GM18526 (cell line): ENCODE data around the gene EPHB1.

ENCODE experiments used
- POLR2A ChIP-seq: IDR thresholded peaks from 3 replicates; pipeline ENCODE4 v1.6.1; 2011; ENCODE audit not compliant: insufficient read length; ENCODE audit errors: extremely low read depth

The EPHB1 gene

DNA sequence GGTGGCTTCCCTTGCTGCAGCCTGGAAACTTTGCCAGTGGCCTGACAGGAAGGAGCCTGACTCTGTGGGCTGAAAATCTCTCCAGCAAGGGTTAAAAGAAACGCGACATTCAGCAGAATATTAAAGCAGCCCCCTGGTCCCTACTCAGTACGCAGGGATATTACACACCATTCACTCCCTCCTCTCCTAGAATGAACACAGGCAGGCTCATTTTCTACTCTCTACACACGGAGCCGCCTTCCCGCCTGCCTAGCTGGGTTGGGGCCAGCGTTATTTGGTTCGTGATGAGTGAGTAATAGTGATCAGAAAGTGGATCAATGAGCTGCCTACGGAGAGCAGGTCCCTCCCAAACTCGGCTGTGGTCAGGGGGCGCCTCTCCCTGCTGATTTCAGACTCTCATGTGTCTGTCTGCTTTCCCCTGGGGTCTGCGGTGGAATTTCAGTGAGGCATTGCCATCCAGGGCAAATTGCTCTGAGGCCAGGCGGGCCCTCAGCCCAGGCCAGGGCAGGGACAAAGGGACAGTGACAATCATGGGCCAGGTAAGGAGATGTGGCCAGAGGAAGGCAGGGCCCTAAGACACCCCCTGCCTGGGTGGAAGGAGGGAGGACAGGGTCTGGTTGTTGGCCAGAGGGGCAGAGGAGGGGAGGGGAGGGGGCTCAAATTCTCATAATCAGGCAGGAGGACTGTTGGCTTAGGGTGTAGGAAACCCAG, 2.8 kb downstream of the EPHB1 start:
- TF ChIP-seq POLR2A: no peak

DNA sequence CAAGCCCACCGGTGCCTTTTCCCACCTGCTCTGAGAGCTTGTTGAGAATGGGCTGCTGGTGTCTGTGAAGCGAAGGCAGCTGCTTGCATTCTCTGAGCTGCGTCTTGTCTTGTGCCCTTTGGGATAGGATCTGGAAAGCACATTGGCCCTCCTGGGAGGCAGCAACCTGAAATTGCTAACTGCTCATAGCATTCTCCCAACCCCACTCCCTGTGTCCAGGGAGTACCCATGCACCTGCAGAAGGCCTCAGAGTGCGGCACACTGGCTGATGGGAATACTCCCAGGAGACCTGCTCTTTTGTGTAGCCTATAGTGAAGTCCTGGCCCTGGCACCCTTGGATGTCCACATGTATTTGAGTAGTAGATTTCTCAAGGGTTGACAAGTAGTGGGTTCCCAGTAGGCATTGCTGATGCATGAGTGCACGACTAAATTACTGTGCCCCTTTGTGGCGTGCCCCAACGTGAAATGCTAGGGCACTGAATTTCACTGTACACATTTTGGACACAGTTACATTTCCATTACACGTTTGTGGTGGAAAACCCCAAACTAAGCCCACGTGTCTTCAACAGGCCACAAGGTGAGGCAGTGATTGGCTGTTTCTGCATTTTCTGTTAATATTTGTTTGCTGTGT, 3.7 kb downstream of the EPHB1 start:
- no peak for TF ChIP-seq POLR2A

DNA sequence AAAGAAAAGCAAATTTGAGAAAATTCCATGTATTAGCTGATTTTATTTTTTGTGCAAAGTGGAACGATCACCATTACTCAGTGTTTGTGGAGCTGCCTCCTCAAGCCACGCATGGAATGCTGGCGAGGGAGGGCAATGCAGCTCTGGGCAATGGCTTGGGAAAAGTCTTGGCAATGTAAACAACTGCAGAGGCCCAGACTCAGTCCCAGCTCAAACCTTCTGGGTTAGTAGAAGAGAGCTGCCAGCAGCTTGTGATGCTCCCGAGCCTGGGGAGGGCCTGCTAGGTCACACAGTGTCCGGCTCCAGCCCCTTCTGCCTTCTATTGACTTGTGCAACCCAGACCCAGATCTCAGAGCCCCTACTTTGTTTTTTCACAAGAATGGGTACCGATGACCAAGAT, 4.3 kb downstream of the EPHB1 start:
- TF ChIP-seq POLR2A: no peak

DNA sequence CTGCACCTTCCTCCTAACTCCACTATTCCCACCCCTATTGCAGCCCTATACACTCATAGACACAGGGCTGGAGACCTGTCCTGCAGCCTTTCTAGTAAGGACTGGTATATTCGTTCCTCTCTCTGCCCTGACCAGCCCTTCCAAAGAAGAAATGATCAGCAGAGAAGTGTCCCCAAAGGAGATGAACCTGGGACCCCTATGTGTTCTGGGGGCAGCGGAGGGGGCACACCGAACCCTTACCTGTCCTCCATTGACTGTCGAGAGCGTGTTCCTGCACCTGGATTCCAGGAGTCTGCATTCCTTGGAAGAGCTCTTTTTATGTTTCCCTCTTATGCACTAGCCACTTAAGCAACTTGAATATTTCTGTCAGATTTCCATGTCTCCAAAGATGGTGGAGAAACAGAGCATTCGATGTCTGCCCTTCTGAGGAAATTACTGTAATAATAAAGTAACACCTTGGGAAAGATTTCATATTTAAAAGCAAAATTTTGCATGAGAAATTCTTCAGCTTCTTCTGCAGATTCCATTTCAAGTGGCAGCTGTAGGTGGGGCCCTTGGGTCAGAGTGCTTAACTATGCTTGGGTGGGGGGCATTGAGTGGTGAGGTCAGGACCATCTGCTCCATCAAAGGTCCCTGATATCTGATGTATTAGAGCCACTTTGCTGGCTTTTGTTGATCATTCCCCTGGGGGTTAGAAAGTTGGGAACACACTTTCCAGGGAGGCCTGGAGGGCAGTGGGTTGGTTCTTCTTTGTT, 6.3 kb downstream of the EPHB1 start:
- no peak for TF ChIP-seq POLR2A

DNA sequence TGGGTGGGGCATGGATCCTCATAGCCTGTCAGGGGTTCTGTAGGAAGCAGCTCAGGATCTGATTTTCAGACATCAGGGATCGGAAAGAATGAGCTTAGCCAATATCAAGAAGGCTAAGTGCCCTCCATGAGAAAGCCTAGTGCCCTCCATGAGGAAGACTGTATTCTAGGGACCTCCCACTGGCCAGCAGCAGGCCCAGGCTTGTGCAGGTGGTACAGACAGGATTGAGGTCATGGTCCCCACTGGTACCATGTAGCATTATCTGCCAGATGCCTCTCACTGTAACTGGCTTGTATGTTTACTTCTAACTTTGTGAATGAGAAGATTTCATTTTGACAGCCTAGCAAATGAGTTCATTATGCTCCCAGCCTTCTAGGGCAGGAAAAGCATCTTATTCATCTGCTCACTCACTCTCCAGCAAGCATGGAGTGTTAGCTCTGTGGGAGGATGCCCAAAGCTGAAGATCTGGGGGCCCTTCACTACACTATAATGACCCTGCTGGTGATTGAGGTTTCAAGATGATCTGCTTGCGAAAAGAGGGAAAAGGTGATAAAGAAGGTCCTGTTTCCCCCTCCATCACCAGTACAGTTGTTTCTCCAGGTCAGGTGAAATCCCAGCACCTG, 7.5 kb downstream of the EPHB1 start:
- no peak for TF ChIP-seq POLR2A

DNA sequence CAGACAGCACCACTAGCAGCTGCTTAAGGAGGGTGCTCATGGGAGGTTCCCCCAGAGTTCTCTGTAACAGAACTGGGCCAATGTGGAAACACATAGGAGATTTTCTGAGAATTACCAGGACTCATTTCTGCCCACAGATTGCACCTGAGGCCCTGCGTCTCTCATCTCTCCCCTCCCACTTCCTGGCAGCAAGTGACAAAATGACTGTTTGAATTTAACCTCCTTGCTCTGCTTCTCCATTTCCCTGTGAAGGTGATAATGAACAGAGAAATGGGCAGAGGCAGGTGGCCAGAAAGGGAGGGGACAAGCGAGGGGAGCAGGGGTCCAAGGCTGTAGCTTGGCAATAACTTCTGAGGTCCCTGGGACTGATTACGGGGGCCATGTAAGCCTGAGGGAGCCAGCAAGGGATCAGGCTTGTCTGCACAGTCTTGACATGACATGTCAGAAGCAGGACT, 8.0 kb downstream of the EPHB1 start:
- no peak for TF ChIP-seq POLR2A

DNA sequence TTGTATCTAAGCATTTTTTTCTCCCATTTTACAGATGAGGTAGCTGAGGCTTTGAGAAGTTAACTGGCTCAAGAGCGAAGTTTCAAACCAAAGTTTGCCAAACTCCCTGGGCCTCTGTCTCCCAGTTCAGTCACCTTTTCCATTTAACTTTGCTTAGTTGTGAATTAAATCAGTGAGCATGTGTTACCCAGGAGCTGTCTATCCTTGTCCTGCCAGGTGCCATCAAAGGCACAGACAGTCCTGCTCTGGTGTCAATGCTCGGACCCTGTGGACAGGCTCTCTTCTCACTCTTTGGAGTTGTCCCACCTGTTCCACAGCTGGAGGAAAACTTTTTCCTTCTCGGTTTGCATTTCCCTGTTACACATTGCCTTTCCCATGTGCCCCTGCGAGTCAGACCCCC, 8.6 kb downstream of the EPHB1 start:
- TF ChIP-seq POLR2A: no peak

DNA sequence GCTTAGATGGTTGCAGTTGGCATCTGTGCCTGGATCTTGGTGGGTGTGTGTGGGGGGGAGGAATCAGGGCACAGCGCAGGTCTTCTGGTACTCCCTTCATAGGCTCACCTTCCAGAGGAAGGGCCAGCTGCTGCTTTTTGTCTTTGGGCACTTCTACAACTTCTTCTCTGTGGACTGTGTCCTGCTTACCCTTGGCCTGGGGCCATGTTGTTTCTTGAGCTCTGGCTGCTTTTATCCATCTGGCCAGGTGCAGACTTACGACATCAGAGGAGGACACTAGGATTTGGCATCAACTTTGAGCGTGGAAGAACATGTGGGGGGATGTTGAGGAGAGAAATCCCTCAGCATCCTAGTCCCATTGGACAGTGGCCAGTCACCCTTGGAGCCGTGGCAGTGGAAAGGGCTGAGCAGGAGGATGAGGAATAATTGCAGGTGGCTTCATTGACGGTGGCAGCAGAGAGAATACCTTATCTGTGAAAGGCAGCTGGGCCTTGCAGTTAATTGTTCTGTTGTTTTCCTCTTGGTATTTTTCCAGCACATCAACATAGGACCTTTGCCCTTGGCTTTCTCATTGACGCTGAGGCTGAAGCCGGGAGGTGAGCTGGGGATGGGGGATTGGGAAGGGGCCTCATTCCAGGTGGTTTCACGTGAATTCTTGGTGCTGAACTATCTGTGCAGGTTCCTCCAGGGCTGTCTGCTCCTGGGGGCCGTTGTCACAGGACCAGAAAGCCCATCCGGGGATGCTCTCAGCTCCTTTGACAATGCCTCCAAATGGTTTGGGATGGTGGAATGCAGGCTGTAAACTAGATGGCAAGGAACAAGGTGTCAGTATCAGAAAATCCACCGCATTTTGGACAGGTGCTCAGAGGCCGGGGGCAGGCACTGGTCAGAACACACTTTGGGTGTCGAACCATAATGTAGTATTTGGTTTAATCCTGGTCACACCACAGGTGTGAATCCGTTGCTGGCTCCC, 9.7 kb downstream of the EPHB1 start:
- TF ChIP-seq POLR2A: no peak

DNA sequence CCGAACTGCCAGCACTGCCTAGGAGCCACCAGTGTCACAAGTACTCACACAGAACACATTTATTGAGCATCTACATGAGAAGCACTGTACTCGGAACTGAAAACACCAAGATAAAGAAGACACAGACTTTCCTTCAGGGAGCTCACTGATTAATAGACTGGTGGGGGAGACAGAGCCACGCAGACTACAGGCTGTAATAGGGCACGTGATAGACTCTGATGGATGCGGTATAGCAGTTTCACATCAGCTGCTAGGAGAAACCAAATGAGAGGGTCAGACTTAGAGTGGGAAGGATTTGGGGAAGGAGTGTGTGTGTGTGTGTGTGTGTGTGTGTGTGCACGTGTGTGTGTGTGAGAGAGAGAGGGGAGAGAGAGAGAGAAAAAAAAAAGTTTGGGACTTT, 12.1 kb downstream of the EPHB1 start:
- TF ChIP-seq POLR2A: no peak

DNA sequence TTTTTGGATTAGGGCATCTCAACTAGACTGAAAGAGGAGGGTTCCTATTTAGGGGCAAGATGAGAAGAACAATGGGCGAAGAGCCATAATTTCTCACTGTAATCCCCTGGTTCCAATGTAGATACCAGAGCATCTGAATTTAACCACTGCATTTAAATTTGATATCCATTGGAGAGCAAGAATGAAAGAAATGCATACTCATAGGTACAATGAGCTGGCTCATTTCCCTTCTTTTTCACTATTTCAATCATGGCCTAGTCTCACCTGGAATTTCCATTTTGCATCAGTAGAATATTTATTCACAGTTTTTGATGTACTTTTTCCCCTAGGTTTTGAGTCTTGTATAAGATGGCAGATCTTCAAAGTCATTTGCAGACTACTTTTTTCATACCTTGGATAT, 13.8 kb downstream of the EPHB1 start:
- TF ChIP-seq POLR2A: no peak

DNA sequence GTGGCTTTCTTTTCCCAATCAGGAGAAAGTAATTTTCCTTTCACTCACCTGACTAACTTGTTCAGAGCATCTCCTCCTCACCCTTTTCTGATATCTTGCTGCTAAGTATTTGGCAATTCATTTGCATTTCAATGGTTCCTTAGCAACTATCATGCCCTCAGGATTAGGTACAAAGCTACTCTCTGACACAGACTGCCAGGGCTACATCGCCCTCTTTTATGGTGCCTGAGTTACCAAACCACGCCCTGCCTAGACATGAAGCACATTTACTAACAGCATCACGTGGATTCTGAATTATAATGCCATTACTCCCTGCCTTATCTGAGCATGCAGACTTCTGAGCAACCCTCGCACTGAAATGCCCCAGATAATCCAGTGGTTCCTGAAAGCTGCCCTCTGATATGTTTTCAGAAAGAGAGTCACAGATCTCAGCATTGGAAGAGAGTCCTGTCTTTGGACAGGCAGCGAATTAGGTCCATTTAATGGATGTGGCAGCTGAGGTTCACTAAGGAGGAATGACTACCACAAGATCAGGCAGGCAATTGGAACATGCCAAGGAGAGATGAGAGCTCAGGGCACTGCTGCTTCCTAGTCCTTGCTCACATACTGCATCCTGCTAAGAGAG, 14.5 kb downstream of the EPHB1 start:
- no peak for TF ChIP-seq POLR2A

DNA sequence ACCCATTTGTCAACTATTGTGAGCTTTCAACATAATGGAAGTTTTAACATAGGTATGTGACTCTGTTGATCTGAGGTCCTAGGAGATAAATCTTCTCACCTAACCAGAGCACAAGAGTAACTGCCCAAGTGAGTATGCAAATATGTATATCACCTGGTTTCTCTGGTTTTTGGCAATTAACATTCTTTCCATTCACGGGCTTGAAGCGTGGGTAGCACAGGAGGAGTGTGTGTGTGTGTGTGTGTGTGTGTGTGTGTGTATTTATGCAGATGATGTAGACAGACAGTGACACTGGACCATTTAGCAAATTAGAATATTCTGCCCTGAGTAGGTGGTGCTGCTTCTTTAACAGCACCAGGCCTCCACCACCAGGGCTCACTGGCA, 15.0 kb downstream of the EPHB1 start:
- no peak for TF ChIP-seq POLR2A

DNA sequence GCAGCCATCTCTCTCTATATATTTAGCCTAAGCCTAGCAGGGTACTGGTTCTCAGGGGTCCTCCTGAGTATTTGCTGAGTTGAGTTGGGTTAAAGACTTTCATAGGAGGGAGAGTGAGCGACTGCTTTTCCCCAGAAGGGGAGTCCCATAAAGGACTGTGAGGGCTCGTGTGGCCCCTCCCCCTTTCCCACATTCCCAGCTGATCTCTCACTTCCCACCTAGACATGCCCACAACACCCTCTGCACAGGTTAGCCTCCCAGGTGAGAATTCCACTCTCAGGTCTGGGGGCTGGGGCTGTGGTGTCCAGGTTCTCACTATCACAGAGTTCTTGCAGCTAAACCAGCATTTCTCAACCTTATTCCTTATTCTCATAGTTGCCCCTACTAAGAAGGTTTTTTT, 15.8 kb downstream of the EPHB1 start:
- no peak for TF ChIP-seq POLR2A

DNA sequence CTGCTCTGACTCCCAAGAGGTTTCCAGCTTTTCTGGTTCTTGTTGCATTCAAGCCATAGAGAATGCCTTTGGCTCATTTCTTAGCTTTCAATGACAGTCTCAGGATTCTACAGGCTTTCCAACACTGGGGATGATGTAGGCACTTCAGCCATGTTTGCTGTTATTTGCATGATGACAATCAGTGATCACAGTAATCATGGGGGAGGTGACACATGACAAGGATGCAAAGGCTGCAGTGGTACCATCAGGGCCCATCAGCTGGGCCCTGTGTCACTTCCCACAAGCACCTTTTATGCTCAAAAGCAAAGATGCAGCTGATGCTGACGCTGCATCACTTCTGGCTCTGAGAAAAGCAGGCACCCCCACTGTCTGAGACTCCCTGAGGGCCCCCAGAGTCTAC, 18.6 kb downstream of the EPHB1 start:
- TF ChIP-seq POLR2A: no peak
